Fibroblast of pulmonary artery (primary cell): ENCODE results near the gene SPSB1.
"Not testable (repeated sequence)": the region's sequence is repeated elsewhere in the genome, so short reads cannot be mapped to it uniquely, and the experiment has no call there.

Experiments
- DNase-seq: peaks from one replicate; pipeline ENCODE4 v3.0.0-alpha.2; 2010; ENCODE audit warnings: low read depth
- H3K4me3 ChIP-seq: replicated peaks from 2 replicates; pipeline ENCODE4 v1.5.1; 2011; ENCODE audit warnings: low read depth, mild to moderate bottlenecking, control low read depth, low read length, moderate library complexity
- CTCF ChIP-seq: IDR thresholded peaks from 2 replicates; pipeline ENCODE4 v1.5.1; 2011; ENCODE audit warnings: mild to moderate bottlenecking, control low read depth, low read length, inconsistent platforms; ENCODE audit errors: missing control alignments

Gene SPSB1

GRCh38 chr1:9294910-9295636, 2.4 kb downstream of the SPSB1 start:
- peak; percentile 12 for TF ChIP-seq CTCF
- peak; percentile 73 for DNase-seq
- peak overlapping the region; percentile 99 for H3K4me3 ChIP-seq

GRCh38 chr1:9295884-9296283, 3.2 kb downstream of the SPSB1 start:
- no peak for TF ChIP-seq CTCF
- no peak for DNase-seq
- H3K4me3 ChIP-seq = no peak overlapping the region

- DNase-seq = no peak
- no peak for TF ChIP-seq CTCF
- H3K4me3 ChIP-seq = no peak overlapping the region
Measured at GRCh38 chr1:9296850-9297249, 4.2 kb downstream of the SPSB1 start.

- DNase-seq = no peak
- no peak for TF ChIP-seq CTCF
- no peak overlapping the region for H3K4me3 ChIP-seq
Measured at GRCh38 chr1:9297831-9298230, 5.1 kb downstream of the SPSB1 start.

- TF ChIP-seq CTCF = no peak
- H3K4me3 ChIP-seq = no peak overlapping the region
- no peak for DNase-seq
Measured at GRCh38 chr1:9298282-9298681, 5.6 kb downstream of the SPSB1 start.

GRCh38 chr1:9299571-9300541, 7.2 kb downstream of the SPSB1 start:
- H3K4me3 ChIP-seq = not testable (repeated sequence)
- peak; percentile 53 for DNase-seq

GRCh38 chr1:9300573-9300972, 7.9 kb downstream of the SPSB1 start:
- no peak overlapping the region for H3K4me3 ChIP-seq
- DNase-seq = no peak
- TF ChIP-seq CTCF = no peak
